GM19463 (cell line): ENCODE data around the gene LTB4R.
"Not testable (repeated sequence)": the region's sequence is repeated elsewhere in the genome, so short reads cannot be mapped to it uniquely, and the experiment has no call there.

Source experiments
- ATAC-seq: cut with Tn5 transposase; IDR thresholded peaks from one replicate; pipeline ENCODE4 v1.9.1; 2021; ENCODE audit warnings: mild to moderate bottlenecking, moderate library complexity; ENCODE audit not compliant: unreplicated experiment

LTB4R gene

DNA sequence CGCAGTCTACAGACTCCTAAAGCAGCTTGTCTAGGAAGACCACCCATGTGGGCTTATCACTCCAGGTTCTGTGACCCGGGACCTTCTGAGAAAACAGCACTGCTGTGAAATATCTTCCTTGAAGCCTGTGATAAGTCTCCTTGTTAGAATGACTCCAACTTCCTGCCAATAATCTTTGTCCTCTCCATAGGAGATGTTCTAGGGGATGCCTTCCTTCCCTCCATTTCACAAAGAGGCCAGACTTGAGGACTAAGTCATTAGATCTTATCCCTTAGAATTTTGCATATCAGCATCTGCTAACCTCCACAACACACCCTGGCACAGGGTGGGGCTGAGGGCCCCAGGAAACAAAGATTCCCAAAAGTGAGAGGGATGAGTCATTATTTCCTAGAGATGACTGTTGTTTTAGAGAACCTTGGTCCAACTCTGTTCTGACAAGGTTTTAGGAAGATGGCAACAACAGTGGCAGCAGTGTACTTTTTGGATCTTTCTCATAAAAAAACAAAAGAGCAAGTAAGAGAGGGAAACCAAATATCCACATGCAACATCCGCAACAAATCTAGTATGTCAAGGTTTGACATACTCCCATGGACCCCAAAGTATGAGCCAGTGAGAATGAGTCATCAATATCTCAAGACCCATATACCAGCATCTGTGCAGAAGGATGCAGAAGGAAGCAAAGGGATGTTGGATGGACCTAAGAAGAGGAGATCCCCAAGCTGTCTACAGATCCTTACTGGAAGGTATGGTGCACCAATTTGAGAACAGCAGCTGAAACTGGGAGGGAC is 6.0 kb downstream of the LTB4R start:
- ATAC-seq, result no peak

DNA sequence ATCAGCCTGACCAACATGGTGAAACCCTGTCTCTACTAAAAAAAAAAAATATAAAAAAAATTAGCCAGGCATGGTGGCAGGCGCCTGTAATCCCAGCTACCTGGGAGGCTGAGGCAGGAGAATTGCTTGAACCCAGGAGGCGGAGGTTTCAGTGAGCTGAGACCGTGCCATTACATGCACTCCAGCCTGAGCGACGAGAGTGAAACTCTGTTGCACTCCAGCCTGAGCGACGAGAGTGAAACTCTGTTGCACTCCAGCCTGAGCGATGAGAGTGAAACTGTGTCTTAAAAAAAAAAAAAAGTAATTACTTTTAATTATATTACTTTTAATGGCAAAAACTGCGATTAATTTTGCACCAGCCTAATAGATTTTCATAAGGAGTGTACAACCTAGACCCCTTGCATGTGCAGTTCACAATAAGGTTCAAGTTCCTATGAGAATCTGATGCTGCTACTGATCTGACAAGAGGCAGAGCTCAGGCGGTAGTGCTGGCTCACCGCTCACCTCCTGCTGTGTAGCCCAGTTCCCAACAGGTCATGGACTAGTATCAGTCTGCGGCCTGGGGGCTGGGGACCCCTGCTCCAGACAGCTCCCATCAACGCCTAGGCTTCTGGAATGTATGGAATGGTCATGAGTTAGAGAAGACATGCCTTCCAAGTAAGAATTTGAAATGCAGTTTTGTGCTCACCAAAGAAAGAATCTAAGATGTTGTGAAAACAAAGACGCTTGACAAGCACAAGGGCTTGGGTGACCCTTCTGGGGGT is 10.1 kb downstream of the LTB4R start:
- ATAC-seq, result no peak

DNA sequence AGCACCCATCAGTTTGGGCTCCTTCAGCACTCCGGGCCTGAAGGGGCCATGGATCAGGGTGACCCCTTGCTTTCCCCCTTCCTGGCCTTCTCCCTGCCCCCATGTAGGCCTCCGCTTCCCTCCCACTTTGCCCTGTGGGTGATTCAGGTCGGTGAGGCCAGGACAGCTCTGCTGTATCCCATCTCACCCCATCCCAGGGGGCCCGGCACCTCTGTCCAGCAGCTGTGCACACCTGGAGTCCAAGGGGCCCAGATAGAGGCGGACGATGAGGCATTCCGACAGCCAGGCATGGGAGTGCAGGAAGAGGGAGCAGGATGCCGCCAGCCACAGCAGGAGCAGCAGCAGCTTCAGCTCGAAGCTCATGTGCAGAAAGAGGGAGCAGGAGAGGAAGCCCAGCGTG is 11.4 kb downstream of the LTB4R start:
- no peak for ATAC-seq

DNA sequence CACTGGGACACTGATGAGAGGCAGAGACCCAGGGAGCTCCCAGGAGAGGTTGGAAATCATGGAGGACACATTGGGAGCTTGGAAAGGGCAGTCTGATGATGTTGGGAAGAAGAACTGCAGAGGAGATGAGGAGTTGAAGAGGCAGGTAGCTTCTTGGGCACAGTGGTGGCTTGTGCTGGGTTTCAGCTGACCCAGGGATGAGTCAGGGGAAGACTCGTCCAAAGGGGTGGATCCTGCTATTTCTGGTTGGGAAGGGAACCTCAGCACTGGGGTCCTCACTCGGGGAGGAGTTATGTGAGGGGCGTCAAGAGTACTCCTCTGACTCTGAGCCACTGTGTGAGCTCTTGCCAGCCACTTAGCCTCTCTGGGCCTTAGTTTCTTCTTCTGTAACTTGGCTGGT is 12.0 kb downstream of the LTB4R start:
- no peak for ATAC-seq

DNA sequence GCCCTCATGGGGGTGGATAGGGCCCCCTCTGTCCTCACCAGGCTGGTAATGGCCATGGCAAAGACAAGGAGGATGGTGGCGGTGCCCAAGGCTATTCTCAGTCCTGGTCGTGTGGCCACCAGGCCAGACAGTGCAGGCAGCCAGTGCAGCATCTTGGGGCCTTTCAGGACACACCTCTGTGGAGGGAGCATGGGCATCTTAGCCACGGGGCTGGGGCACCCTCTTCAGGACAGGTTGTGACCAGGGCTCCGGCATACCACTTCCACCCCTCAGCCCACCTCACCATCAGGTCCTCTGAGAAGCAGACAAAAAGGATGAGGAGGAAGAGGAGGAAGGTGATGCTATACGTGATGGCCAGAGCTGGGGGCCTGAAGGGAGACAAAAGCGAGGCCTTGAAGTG is 12.7 kb downstream of the LTB4R start:
- ATAC-seq, result no peak

DNA sequence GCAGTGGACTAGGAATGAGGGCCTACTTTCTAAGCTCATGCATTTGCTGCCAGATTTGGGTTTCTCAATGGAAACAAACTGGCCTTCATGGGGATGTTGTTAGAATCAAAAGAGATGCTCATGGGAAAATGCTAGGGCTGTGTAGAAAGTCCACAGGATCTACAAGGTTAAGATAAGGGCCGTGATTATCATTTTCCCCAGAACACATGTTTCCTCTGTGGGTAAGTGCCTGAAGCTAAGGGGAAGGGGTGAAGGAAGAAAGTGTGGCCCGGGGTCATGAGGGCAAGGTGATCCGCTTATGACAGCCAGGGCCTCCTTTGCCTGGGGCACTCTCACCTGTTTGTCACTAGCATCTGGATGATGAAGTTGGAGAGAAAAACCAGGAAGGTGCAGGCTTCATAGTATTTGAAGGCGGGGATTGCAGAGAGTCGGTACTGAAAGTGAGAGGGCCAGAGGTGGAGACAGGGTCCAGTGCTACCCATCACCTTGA is 13.8 kb downstream of the LTB4R start:
- no peak for ATAC-seq

DNA sequence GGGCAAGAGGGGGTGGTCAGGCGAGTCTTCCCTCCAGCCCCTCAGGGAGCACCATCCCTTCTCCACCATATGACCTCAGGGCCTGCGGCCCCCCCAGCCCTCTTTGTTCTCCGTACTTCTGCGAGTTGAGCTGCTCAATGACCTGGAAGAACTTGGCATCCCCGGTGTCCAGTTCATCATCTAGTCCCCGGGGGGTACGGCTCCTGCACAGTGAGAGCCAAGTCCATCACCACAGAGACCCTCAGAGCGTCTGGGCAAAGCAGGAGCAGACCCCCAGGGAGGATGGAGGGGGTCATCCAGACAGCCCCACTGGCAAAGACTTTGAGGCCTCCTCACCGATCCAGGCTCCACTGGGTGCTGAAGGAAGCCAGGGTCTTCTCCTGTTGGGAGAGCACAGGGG is 14.7 kb downstream of the LTB4R start:
- ATAC-seq, result no peak

DNA sequence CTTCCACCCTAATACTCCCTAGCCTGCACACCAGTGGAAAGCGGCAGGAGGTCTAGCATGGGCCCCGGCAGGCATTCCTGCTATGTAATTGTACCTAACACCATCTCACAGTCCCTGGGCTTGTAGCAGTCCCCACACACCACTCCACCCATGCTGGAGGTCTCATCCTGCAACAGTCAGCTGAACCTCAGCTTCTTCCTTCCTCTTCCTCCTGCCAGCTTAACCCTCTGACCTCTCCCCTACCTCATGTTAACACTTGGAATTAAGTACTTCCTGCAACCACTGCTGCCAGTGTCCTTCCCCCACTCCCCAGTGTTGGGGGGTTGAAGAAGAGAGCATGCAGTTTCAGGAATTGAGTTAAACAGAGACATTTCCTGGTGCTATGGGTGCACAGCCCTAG is 16.0 kb downstream of the LTB4R start:
- no peak for ATAC-seq

DNA sequence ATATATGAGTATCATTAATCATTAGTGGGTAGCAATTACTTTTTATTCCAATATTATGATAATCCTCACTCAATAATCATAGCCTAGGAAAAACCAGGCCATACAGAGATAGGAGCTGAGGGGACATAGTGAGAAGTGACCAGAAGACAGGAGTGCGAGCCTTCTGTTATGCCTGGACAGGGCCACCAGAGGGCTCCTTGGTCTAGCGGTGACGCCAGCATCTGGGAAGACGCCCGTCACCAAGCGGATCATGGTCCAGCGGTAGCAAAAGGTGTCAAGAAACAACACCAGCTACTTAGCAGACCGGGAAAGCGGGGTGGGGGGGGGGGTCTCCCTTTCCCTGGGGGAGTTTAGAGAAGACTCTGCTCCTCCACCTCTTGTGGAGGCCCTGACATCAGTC is 16.6 kb downstream of the LTB4R start:
- ATAC-seq, result not testable (repeated sequence)

DNA sequence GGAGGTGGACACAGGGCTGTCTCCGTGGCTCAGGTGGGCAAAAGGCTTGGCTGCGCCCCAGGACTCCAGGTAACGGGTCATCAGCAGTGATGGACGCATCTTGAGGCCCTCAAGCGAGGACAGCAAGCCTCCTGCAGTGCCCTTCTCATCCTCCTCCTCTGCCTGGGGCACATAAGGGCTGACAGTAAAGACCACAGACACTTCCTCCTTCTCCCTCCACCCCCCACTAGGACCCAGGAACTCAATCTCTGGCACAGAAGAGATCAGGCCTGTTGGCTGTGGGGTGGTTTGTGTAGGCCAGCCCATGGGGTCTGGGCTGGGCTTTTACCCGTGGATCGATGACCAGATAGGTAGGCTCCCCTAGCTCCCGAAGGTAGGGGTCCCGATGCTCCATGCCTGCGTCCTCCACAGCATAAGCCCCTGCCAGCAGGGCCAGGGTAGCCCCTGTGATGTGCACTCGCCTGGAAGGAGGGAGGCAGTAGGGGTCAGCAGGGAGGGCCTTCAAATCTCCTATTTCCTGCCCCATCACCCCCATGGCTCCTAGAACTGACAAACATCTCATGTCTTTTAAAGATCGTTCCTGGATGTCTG is 17.9 kb downstream of the LTB4R start:
- no peak for ATAC-seq

DNA sequence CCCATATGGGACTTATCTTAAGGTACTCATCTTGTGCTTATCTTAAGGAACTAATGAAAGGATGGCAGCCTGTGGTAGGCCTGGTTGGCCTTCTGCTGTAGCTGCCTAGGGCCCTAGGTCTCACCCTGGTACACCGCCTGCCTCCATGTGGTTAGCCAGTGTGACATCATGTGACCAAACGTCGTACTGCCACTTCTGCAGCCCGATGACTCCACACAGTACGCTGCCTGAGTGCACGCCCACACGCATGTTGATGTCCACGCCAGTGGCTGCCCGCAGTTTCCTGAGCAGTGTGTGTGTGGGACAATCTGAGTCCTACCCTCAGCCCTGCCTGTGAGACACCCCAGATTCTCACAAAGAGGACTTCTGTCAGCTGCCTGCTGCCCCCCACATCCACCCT is 18.4 kb downstream of the LTB4R start:
- no peak for ATAC-seq

DNA sequence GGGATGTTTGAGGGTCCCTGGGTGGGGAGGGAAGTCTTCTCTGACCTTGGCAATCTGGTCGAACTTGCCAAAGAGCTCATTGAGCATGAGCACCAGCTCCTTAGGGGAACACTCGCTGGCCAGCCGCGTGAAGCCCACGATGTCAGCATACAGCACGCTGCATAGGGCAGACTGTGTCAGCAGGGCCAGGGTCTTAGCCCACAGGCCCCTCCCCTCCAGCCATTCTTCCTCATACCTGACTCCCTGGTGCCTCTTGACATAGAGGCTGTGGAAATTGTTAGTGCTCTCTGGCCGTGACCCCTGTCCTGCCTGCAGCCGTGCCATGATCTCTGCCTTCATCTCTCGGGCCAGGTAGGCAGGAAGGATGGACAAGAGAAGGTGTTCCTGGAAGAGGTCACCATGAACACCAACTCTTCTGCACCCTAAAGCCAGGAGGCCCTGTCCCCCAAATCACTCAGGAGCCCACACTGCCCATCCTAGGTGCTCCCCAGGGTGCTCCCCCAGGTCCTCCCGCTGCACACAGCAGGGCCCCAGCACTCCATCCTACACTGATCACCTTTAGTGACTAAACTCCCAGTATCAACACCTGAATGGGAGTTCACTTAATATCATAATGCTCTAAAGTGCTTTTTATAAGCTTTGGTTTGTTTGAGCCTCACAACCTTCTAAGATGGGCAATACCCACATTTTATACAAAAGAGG is 19.8 kb downstream of the LTB4R start:
- ATAC-seq, result no peak

DNA sequence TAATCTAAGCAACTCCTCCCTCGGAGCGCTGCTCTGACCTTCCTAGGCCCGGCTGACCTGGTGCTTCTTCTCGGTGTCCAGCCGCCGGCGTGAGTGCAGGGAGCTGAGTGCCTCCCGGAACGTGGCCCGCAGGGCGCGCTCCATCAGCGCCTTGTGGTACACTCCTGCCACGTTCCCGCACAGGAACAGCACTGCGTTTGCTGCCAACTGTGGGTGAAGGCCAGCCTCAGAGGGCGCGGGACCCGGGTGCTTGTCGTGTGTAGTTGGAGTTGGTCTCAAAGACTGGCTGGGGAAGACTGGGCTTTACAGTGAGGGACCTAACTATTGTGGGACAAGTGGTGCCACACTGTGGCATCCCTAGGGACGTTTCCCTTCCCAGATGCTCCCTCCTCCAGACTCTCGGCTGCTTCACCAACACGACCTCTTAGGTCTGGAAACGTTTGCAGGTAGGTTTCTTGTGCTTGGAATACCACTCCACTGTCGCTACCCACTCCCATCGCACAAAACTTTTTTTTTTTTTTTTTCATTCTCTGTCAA is 20.5 kb downstream of the LTB4R start:
- ATAC-seq, result no peak

DNA sequence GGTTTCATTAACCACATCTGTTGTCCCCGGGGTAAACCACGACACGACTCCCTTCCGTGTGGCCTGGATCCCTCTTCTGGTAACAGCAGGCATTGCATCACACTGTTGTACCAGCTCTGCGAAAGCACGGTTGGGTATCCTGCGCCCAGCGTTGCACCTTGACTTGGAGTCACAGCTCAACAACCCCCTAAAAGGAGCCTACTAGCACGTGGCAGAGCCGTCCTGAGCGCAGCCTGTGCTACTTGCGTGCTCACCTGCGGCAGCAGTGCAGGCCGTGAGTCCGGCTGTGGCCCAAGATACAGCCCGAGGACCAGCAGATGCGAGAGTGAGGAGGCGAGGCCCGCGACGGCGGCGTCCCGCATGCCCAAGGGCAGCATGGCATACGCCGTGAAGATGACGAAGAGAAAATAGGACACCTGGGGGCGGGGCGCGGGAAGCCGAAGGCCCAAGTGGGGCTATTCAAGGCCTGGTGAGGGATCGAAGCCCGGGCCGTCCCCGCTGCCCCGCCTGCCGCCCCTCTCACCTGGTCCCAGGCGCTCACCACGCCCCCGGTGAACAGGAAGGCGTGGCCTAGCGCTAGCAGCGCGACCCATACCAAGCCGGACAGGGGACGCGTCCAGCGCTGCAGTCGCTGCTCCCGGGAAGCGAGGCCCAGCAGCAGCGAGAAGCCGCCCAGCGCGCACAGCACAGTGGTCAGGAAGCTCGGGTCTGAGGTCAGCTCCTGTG is 21.1 kb downstream of the LTB4R start:
- ATAC-seq, result peak; percentile 85

DNA sequence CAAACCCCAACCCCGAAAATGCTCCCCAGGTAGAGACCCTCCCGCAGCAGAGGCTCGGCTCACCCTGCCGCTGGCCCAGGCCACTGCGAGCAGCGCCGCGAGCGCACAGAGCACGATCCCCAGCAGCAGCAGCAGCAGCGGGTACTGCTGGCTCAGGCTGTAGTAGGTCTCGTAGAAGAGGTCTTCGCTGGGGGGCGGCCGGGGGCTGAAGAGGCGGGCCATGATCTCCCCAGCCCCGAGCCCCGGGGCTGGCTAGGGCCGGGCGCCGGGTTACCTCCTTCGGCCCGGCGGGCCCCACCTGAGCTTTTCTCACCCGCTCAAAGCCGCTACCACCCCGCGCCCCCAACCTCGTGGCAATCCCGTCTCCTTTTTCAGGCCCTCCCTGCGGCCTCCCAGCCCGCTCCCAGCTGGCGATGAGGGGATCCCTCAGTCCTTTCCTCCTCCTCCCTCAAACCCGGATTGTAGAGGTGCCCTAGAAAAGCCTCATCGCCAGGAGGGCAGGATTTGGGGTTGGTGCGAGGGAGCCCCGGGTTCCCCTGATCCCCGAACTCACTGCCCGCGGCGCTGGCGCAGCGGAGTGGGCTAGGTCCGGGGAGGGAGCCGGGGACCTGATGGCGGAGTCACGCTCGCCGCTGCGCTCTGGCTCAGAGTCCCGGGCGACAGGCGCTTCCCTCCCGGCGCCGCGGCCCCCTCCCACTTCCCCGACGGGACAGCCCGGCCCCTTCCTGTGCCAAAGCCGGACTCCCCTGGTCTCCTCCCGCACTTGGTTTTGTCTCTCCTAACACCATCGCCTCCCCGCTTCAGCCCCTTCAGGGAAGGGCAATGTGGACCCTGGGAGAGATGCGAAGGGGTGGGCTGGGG is 23.4 kb downstream of the LTB4R start, which contains the start of gene ADCY4:
Gene ADCY4 (minus strand): TSS at position 641 of the 861 bp plus-strand sequence. CDS start 419 bp downstream, at position 222.
- no peak for ATAC-seq

DNA sequence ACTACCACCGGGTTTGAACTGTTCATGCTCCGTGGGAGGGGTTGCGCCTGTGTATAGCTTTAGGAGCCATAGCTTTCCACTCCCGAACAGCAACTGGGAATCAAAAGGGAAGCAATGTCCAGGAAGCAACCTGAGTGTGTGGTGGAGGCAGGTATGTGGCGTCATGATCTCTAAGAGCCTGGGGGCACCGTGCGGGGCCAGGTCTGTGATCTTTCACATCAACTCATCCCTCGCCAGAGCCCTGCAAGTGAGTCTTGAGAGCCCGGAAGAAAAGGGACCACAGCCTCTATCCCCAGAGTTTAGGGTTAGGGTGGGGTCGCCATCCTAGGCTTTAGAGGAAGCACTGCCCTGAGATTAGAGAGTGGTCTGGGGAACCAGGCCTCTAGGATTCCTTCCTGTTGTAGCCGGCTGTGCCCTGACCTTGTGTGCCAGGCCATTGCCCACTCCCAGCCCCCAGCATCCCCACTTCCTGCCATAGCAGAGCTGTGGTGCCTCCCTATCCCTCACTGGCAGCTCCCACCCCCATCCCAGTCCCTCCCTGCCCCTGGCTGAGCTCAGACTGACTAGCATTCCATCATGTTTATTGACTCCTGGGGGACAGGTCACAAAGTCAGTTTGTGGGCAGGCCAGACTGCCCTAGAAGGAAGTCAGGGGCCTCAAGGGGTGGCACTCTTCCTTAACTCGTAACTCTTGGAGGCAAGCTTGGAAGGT is 24.3 kb downstream of the LTB4R start:
- ATAC-seq, result no peak

DNA sequence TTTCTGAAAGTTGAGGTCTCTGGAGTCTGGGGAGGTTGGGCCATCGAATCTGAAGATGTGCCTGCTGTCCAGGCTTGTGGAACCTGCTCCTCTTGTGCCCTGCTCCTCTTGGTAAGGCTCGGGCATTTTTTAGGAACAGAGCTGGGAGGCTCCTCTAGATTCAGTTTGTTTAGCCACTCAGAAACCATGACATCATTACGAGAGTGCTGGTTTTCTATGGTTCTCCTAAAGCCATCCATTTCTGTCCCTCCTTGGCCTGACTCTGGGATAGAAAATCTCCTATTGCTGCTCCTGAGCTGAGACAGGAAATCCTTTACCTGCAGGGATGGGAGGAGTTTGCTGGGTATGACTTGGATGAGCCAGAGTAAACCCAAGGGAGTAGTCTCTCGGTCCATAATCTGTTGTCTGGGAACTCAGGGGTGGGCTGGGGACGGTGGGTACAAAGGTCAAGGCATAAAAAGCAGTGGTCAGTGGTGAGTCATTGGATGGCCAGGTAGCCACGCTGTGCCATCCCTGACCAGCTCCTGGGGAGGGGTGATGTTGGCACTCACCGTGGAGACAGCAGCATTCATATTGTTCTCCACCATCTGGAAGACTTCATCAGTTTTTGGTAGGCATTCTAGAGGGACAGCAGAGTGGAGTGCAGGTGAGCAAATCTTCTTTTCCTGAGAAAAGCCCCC is 26.0 kb downstream of the LTB4R start:
- ATAC-seq, result no peak

DNA sequence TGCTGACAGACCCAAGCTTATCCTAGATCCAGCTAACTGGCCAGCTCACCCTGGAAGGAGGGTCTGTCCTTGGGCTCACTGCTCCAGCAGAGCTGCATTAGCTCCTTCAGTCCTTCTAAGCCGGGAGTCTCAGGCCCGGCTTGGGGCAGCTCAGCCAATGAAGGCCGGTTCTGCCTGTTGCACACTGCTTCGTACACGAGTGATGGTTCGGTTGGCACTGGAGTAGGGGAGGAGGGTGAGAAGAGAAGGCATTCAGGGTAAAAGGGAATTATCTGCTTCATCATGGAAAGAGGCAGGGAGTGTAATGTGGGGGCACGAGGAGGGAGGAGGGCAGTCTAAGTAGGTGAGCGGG is 26.5 kb downstream of the LTB4R start:
- ATAC-seq, result no peak
